ENCODE data around the gene DOCK3. TPM values are rescaled to one million over a fixed set of nuclear protein-coding genes. Genes with fewer than 3 reads are reported as not detected.

Gene DOCK3
- total and polyA plus RNA-seq, 2 donors from 2014 or later, result 0.49 to 0.54 TPM

DNA sequence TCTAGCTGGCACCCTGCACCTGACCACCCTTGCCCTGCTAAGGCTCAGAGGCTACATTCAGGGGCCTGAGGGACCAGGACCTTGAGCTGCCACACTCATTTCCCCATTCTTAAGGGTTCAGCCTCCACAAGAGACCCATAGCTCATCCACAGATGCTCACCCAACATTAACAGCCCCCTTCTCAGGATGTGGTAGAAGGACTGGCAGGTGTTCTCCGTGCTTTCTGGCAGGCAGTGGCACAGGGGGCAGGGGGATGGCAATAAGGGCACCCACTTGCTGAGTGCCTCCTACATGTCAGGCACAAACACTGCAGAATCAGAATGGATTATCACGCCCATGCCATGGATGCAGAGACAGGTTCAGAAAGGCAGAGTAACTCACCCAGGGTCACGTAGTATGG is 48.3 kb upstream of the DOCK3 start:
- intact Hi-C loops (cut with DNase I), result loop anchor here (10.0 kb wide), 1 partner anchor 748 kb away; no protein-coding TSS in a partner anchor
- Histone ChIP-seq H3K9me3 (ENCODE audit: control insufficient read depth in 2 of 3, insufficient read depth in 1 of 3, low read length in 3 of 3) (no peaks in the 10 kb centered on the region), H3K9ac (ENCODE audit: low read length in 3 of 3) (no peak overlapping the region), H3K36me3 (ENCODE audit: control insufficient read depth in 2 of 3, insufficient read depth in 3 of 3, low read length in 3 of 3) (no peaks in the 10 kb centered on the region), H3K27me3 (ENCODE audit: control insufficient read depth, insufficient read depth, low read length) (no peaks in the 10 kb centered on the region), H3K4me3 (ENCODE audit: low read length in 3 of 3) (no peak overlapping the region), H3K27ac (ENCODE audit: low read depth in 2 of 2, low read length in 2 of 2) (no peak overlapping the region), H3K4me1 (ENCODE audit: control insufficient read depth in 2 of 3, insufficient read depth in 2 of 3, low read depth in 1 of 3, low read length in 3 of 3) (peaks cover 0 to 17% (median 17%) of the 10 kb centered on the region in 3 donors)
- DNase-seq (no peak), FAIRE-seq (no peak)
- TF ChIP-seq, protein P1, sequence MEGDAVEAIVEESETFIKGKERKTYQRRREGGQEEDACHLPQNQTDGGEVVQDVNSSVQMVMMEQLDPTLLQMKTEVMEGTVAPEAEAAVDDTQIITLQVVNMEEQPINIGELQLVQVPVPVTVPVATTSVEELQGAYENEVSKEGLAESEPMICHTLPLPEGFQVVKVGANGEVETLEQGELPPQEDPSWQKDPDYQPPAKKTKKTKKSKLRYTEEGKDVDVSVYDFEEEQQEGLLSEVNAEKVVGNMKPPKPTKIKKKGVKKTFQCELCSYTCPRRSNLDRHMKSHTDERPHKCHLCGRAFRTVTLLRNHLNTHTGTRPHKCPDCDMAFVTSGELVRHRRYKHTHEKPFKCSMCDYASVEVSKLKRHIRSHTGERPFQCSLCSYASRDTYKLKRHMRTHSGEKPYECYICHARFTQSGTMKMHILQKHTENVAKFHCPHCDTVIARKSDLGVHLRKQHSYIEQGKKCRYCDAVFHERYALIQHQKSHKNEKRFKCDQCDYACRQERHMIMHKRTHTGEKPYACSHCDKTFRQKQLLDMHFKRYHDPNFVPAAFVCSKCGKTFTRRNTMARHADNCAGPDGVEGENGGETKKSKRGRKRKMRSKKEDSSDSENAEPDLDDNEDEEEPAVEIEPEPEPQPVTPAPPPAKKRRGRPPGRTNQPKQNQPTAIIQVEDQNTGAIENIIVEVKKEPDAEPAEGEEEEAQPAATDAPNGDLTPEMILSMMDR (IDR thresholded peaks at IDR 0.05; ENCODE audit: borderline replicate concordance, extremely low read depth, insufficient read depth), result no peak

DNA sequence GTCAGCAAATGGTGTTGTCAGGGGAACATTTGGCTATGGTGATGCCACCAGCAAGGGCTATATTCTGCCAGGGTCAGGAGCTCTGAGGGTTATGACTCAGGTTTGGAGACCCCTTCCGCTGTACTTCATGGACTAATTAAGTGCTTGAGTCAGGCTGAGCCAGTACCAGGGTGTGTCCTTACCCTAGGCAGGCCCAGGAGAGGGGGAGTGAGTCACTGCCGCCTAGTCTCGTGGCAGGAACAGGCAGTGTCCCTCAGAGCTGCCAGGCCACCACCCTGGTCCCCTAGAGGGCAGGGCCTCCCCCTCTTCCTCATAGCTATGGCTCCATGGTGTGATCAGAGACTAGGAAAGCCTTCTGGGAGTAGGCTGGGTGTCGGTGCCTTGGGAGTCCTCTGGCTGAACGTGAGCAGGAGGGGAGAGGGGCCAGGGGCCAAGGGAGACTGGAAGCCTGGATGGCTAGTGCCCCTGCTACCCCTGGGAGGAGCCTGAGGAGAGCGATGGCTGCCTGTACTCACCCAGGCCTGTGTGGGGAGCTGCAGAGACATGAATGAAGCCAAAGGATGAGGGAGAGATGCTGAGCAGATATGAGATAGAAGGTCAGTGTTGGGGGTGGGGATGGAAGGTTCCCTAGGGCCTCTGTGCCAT is 47.2 kb upstream of the DOCK3 start:
- no peak overlapping the region for H3K9ac ChIP-seq (ENCODE audit: low read length in 3 of 3)
- H3K27me3 ChIP-seq (ENCODE audit: control insufficient read depth, insufficient read depth, low read length), result no peaks in the 10 kb centered on the region
- FAIRE-seq (no peak), DNase-seq (peak in 1 of 5 donors; percentile 90)
- H3K27ac ChIP-seq (ENCODE audit: low read depth in 2 of 2, low read length in 2 of 2), result no peak overlapping the region
- H3K4me3 ChIP-seq (ENCODE audit: low read length in 3 of 3), result no peak overlapping the region
- H3K4me1 ChIP-seq (ENCODE audit: control insufficient read depth in 2 of 3, insufficient read depth in 2 of 3, low read depth in 1 of 3, low read length in 3 of 3), result peaks cover 0 to 21% (median 17%) of the 10 kb centered on the region in 3 donors
- H3K9me3 ChIP-seq (ENCODE audit: control insufficient read depth in 2 of 3, insufficient read depth in 1 of 3, low read length in 3 of 3), result no peaks in the 10 kb centered on the region
- TF ChIP-seq, protein P1 (IDR thresholded peaks at IDR 0.05; ENCODE audit: borderline replicate concordance, extremely low read depth, insufficient read depth), result no peak
- no peaks in the 10 kb centered on the region for H3K36me3 ChIP-seq (ENCODE audit: control insufficient read depth in 2 of 3, insufficient read depth in 3 of 3, low read length in 3 of 3)
- intact Hi-C loops (cut with DNase I), result loop anchor here (10.0 kb wide), 1 partner anchor 747 kb away; no protein-coding TSS in a partner anchor

DNA sequence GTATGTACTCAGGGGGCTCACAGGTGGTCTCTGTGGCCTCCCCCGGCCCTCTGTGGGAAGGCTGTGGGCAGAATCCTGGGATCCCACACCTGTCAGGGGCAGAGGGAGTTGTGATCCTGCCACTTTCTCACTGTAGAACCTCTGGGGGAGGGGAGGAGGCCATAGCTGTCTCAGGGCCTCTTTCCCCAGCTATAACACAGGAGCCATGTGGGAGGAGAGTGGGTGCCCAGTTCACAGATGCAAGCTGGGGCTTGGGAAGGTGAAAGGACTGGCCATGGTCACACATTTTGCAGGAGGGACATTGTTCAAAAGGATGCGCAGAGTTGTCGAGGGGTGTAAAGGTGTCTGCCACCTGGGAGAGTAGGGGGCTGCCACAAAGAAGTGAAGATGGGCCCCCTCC is 46.1 kb upstream of the DOCK3 start:
- Histone ChIP-seq H3K9me3 (ENCODE audit: control insufficient read depth in 2 of 3, insufficient read depth in 1 of 3, low read length in 3 of 3) (no peaks in the 10 kb centered on the region), H3K4me3 (ENCODE audit: low read length in 3 of 3) (no peak overlapping the region), H3K9ac (ENCODE audit: low read length in 3 of 3) (no peak overlapping the region), H3K27me3 (ENCODE audit: control insufficient read depth, insufficient read depth, low read length) (no peaks in the 10 kb centered on the region), H3K4me1 (ENCODE audit: control insufficient read depth in 2 of 3, insufficient read depth in 2 of 3, low read depth in 1 of 3, low read length in 3 of 3) (peaks cover 0 to 21% (median 17%) of the 10 kb centered on the region in 3 donors), H3K27ac (ENCODE audit: low read depth in 2 of 2, low read length in 2 of 2) (no peak overlapping the region), H3K36me3 (ENCODE audit: control insufficient read depth in 2 of 3, insufficient read depth in 3 of 3, low read length in 3 of 3) (no peaks in the 10 kb centered on the region)
- intact Hi-C loops (cut with DNase I), result loop anchor here (10.0 kb wide), 1 partner anchor 746 kb away; no protein-coding TSS in a partner anchor
- TF ChIP-seq, protein P1 (IDR thresholded peaks at IDR 0.05; ENCODE audit: borderline replicate concordance, extremely low read depth, insufficient read depth), result no peak
- no peak for DNase-seq
- no peak for FAIRE-seq

All from kidney (tissue), 14 donors.